Left renal pelvis (tissue), 4 donors: Measurements from ENCODE around the gene BAX. TPM values are rescaled to one million over a fixed set of nuclear protein-coding genes. Genes with fewer than 3 reads are reported as not detected.
A peak's percentile ranks its signal among the peaks of the same experiment; 100 is the strongest.

Experiments used
- DNase-seq, 4 donors: peaks; one replicate each; pipeline ENCODE4 v3.0.0-alpha.2; 2013; ENCODE audit warnings: low read depth in 4 of 4, low spot score in 3 of 4
- polyA plus RNA-seq, 4 donors: library from polyadenylated mRNA; unstranded; fragments of 120-200 nt; gene quantifications; one replicate each; pipeline ENCODE4 v1.2.1, GENCODE V29; 2013; ENCODE audit not compliant: insufficient read length in 4 of 4

BAX gene
- polyA plus RNA-seq, 4 donors = 49.6 to 83.8 (median 71.4) TPM

DNA sequence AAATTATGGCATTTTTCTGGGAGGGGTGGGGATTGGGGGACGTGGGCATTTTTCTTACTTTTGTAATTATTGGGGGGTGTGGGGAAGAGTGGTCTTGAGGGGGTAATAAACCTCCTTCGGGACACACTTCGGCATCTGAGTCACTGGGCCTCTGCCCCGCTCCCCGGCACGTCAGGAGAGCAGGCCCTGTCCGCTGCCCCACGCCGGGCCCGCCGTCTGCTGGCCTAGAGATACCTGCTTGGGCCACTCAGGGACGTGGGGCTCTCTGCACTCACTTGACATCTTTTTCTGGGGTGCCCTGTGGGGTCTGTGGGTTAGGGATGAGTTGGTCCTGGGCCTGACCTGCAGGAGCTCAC lies 7.0 kb downstream of the BAX start:
- DNase-seq = no peak

DNA sequence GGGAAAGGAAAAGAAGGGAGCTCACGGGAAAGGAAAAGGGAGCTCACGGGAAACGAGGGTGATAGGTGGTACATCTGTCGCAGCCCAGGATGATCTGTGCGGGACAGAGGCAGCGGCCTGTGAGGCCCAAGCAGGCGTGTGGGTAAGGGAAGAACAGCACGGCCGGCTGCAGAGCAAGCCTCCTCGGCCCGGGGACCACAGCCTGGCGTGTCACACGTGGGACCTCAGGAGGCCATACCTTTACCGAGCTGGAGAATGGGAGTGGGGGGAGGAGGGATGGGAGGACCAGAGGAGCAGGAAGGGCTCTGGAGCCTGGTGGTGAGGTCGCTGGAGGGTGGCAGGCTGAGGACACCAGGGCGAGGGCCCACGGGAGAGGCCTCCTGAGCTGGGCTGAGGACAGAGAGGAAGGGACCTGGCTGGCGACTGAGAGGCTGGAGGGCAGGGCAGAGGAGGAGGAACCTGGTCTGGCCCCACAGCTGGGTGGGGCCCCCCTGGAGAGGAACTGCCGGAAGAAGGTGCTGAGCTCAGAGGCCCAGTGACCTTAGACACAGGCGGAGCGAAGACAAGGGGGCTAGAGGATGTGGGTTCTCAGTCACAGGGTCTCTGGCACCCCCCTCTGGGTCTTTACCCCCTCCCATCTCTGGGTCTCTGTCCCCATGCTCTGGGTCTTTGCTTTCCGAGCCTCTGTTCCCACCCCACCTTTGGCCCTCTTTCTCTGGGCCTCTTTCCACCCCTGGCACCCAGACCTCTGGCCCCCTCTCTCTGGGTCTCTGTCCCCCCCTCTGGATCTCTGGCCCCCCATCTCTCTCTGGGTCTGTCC lies 7.6 kb downstream of the BAX start:
- no peak for DNase-seq

DNA sequence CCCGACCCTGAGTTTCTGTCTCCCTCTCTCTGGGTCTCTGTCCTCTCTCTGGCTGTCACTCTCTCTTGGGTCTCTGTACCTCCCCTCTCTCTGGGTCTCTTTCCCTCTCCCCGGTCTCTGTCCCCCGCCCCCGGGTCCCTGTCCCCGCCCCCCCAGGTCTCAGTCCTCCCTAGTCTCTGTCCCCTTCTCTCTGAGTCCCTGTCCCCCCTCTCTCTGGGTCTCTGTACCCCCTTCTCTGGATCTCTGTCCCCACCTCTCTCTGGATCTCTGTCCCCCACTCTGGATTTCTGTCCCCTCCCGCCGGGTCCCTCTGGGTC lies 8.1 kb downstream of the BAX start:
- DNase-seq = no peak

DNA sequence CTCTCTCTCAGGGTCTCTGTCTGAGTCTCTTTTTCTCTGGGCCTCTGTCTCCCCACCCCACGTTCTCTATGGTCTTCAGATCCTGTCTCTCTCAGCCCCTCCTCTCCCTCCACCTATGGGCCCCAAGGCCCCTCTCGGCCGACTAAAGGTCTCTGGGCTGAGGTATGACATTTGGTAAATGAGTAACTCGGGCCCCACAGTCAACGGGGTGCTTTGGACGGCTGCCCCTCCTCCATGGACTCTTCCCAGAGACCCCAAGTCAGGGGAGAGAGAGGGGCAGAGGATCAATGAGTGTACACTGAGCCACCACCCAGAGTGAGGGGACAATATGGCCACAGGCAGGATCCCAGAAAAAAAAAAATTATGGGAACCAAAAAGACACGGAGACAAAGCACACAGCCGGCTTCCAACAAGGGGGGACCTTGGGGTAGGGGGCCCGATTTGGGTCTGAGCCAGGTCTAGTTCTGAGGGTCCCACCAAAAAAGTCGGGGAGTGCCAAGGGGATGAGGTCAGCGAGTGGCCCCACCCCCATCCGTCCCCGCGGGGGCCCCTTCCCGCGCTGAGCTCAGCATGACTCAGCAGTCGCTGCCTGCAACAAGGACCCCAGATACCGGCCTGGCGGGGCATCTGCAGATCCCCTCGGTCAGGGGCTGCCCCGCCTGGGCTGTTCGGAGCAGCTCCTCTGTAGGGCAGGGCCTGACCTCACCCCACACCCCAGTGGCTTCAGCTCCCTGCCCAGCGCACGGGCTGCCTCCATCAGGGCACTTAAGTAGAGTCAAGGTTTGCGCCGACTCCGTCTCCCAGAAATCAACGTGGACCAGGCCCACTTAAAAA lies 8.9 kb downstream of the BAX start:
- DNase-seq = no peak

DNA sequence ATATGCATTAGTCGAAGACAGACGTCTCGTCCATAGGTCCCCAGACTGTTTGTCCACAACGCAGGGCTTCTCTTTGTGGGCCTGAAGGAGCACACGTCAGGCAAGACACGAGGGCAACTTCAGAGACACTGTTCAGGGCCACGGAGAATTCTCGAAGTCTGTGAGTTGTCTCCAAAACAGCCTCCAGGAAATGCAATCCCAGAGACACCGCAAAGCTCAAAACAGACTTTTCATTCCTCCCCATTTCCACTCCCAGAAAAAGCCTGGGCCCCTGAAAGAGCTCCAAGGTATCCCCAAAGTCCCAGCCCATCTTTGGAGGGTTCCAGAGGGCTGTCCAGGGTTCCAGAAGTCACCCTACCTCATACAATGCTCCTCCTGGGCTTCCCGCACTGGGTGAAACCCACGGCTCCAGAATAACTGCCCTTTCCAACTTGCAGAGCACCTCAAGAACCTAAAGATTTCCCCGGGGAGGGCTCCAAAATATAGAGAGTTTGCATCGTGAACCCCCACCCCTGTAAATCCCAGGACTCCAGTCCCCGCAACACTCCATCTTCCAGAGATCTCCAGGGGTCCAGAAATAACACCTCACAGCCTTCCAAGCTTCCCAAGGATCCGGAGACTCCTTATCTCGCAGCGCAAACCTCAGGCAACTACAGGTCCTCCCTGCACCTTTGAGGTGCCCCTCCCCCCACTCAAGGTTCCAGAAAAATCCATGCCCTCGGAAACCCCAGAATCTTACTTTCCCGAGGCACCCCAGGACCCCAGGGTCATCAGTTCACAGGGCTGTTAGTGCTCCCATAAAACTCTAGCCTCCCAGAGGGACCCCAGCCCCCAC lies 9.7 kb downstream of the BAX start:
- DNase-seq = no peak

DNA sequence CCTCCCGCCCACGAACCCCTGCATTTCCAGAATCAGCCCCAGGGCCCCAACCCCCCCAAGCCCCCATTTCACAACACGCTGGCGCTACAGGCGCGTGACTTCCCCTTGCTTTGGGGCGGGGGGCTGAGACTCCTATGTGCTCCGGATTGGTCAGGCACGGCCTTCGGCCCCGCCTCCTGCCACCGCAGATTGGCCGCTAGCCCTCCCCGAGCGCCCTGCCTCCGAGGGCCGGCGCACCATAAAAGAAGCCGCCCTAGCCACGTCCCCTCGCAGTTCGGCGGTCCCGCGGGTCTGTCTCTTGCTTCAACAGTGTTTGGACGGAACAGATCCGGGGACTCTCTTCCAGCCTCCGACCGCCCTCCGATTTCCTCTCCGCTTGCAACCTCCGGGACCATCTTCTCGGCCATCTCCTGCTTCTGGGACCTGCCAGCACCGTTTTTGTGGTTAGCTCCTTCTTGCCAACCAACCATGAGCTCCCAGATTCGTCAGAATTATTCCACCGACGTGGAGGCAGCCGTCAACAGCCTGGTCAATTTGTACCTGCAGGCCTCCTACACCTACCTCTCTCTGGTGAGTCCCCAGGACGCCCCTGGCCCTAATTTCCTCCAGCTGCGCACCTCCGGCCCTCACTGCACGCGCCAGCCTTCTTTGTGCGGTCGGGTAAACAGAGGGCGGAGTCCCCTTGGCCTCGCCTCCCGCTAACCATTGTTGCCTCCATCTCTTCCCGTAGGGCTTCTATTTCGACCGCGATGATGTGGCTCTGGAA lies 10.5 kb downstream of the BAX start, which contains the start of gene FTL:
TSS of gene FTL (plus strand) at position 270 of the 766 bp plus-strand sequence. CDS start at position 469, 199 bp downstream.
- DNase-seq = peak; percentile 88 to 91 (median 88)

DNA sequence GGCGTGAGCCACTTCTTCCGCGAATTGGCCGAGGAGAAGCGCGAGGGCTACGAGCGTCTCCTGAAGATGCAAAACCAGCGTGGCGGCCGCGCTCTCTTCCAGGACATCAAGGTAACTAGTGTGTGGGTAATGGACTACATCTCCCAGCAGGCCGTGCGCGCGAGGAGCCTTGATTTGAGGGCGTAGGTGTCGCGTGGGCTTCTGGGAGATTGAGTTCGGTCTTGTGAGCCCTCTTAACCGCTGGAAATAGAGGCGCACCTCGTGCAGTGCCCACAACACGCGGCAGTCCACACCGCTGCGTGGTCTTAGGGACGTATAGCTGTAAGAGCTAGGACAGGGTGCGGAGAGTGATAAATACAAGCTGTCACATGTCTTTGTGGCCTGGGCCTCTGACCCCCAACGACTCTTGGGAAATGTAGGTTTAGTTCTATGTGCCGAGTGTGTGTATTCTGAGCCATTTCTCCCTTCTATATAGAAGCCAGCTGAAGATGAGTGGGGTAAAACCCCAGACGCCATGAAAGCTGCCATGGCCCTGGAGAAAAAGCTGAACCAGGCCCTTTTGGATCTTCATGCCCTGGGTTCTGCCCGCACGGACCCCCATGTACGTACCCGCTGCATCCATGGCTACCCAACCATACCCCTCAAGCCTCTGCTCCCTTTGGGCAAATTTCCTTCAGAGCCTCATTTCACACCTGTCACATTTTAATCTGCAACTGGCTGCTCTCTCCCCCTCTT lies 11.3 kb downstream of the BAX start:
- peak in 2 of 4 donors; percentile 75 to 82 for DNase-seq

DNA sequence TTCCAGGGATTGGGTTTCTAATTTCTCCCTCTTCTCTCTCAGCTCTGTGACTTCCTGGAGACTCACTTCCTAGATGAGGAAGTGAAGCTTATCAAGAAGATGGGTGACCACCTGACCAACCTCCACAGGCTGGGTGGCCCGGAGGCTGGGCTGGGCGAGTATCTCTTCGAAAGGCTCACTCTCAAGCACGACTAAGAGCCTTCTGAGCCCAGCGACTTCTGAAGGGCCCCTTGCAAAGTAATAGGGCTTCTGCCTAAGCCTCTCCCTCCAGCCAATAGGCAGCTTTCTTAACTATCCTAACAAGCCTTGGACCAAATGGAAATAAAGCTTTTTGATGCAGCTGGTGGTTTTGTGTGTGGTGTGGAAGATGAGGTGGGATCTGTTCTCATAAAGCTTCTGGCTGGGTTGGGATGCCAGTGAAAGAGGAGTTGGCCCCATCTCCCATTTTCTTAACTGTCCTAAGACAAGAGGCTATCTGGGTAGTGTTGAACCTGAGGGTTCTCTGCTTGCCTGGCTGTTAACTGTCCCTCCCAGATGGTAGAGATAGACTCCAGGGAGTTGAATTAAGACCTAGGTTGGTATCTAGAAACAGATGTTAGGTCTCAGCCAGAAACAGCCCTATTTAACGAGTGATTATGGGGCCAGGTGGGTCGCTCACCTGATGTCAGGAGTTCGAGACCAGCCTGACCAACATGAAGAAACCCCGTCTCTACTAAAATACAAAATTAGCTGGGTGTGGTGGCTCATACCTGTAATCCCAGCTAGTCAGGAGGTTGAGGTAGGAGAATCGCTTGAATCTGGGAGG lies 12.1 kb downstream of the BAX start:
- DNase-seq = no peak

DNA sequence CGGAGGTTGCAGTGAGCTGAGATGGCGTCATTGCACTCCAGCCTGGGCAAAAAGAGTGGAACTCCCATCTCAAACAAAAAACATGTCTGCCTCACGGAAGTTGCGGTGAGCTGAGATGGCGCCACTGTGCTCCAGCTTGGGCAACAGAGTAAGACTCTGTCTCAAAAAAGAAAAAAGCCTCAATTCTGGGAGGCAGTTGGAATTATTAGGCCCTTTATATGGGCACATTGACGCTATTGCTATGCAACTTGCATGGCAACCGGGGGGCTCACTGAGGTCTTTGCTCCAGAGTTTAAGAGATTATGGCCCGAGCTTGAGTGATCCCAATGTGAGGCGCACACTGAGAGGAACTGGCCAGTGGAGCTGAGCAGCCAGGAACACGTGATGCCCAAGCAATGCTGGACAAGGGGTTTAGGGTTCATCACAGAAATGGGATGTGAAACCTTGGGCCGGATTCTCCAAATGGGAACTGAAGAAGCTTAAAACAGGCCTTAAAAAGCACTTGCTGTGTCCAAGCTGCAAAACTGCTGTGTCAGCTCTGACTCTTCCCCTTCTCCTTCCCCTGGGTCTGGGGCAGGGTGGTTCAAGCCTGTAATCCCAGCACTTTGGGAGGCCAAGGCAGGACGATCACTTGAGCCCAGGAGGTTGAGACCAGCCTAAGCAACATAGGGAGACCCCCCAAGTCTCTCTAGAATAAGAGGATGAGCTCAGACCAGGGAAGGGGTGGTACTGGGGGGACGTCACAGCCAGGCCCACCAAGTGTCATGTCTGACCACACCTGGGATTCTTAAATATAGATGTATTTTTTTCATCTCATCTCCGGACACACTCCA lies 12.9 kb downstream of the BAX start:
- no peak for DNase-seq

DNA sequence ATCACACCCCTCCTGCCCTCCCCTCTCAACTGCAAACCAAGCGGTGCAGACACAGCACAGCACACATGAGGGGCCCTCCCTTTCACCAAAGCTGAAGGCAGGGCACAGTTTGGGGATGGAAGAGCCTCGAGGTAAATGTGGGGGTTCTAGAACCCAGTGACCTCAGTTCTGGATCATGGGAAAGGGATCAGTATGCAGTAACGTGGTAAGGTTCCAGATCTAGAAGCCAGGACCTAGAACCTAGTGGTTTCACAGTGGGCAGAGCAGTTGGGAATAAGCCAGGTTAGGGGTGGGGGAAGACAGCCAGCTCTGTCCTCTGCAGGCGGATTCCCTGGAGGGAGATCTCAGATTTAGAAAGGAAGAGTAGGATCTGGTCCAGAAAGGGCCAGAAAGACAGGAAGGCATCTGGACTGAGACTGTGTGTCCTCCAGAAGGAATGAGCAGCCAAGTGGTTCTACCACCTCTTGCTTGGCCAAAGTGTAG lies 13.5 kb downstream of the BAX start:
- no peak for DNase-seq

DNA sequence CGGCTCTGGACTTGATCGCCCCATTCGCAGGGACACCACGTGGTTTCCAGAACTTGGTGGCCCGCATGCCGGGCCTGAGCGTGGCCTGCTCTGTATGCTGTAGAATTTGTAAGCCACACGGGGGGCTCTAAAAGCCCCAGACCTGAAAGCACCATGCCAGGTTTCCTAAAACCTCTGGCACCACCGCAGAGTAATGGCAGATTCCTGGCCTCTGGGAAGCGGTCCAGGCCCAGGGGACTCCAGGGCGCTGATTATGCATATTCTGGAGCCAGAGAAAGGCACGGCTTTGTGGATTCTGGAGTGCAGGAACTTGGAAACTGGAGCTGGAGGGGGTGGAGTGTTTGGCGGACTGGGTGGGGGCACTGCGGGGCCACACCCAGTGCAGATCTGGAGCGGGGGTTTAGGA lies 14.1 kb downstream of the BAX start:
- no peak for DNase-seq

DNA sequence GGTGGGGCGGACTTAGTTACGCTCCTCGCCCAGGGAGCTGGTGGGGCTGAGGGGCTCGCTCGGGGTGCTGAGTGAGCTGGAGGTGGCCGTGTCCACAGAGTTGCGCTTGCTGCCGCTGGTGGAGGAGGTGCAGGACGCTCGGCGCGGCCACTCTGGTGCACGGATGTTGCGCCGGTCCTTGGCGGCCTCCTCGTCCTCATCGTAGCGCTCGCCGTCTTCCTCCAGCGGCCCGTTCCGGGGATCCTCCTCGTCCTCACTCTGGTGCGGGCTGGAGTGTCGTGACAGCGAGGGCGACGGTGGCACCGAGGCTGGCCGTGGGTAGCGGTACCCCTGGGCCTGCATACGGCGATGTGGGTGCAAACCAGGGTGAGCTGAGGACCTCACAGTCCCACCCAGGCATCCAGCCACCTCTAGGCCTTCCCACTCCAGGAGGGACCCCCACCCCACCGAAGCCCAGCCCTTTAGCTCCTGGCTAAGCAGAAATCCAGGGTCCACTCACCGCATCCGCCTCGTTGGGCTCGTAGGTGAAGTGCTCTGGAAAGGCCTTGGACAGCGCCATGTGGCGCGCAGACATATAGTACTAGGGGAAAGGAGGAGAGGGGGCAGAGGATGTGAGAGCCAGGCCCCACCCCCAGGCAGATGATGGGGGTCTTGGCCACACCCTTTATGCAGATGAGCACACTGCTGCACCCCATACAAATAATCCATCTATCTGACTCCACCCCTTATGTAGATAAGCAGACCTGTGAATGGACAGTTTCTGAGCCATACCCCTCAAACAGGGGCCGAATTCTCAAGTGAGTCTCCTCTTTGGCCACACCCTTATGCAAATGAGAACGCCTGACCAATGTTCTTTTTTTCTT lies 14.8 kb downstream of the BAX start:
- DNase-seq = no peak

DNA sequence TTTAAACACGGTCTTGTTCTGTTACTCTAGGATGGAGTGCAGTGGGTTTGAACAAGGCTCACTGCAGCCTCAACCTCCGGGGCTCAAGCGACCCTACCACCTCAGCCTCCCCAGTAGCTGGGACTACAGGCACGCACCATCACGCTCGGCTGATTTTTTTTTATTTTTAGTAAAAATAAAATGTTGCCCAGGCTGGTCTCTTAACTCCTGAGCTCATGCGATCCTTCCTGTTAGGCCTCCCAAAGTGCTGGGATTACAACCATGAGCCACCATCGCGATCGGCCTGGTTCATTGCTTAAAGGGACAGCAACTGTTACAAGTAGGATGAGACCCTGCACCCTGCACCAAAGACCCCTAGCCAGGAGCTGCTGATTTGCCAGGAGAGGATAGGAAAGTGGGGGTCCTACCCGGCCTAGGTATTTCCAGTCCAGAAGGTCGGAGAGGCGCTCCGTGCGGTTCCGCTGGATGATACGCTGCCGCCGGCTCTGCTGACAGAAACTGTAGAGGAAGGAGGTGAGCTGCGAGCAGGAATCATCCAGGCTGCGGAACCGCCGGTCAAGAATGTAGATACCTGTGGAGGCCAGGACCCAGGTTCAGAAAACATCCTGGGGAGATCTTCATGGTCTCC lies 15.6 kb downstream of the BAX start:
- DNase-seq = no peak

DNA sequence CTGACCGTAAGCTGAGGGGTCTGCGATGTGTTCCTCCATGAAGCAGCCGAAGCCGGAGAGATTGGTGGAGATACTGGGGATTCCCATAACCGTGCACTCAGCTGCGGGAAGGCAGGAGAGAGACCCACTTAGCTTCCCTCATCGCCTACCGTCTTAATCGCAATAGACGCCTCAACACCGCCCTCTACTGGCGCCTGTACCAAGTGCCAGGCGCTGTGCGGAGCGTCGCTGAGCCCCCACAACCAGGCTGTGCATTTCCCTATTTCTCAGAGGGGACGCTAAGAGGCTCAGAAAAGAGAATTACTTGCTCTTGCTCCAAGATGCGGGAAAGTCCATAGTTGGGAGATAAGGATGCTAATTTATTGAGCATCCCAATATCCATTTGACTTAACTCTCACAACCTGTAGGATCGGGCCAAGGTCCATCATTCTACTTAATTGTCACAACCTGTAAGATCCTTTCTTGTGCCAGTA lies 16.3 kb downstream of the BAX start:
- no peak for DNase-seq

DNA sequence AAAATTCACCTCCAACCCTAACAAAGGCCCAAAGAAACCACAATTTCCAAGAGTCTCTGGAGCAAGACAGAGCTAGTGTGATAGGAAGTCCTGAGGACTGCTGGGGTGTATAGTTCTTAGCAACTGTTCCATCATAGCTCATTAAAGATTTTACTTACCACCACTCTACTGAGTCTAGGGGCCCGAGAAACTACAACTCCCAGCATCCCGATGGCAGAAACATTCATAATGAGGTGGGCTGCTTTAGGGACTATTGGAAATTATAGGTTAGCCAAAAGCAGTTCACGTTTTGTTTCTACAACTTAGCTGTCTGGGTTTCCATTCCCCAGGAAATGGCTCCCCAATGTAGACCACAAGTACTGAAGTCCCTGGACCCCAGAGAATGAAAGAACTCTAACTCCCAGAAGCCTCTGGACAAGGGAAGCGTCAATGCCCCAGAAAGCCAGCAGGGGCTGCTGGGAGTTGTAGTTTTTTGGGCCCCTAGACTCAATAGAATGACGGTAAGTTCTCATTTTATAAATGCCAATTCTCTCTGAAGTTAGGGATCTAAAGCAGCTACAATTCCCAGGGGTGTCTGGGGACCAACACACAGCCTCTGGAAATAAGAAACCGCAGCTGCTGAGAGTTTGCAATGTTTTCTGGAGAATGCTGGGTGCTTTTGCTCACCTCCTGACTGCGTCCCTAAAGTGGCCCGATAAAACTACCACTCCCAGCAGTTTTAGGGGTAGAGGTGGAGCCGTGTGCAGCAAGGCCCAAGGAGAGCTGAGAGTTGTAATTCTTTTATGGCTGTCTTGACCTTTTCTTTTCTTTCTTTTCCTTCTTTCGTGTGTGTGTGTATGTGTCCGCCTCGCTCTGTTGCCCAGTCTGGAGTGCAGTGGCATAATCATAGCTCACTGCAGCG lies 21.5 kb downstream of the BAX start:
- no peak for DNase-seq
